Parathyroid adenoma (tissue), 2 donors: Measurements from ENCODE around the gene ANKS6.
A peak's percentile ranks its signal among the peaks of the same experiment; 100 is the strongest.

ENCODE experiments used
- H2AFZ ChIP-seq: fragments of 300-600 bp; sonication (generic); one replicate; pipeline ENCODE4 v1.7.0; 2017; ENCODE audit warnings: antibody characterized with exemption, mild to moderate bottlenecking
- H3K27ac ChIP-seq: fragments of 300-600 bp; sonication (generic); one replicate; pipeline ENCODE4 v1.7.0; 2017
- H3K27me3 ChIP-seq: fragments of 300-600 bp; sonication (generic); one replicate; pipeline ENCODE4 v1.7.0; 2017; ENCODE audit warnings: low read length; ENCODE audit not compliant: control insufficient read depth, insufficient read depth
- H3K36me3 ChIP-seq: fragments of 300-600 bp; sonication (generic); one replicate; pipeline ENCODE4 v1.7.0; 2017; ENCODE audit warnings: low read length; ENCODE audit not compliant: control insufficient read depth, insufficient read depth
- H3K4me1 ChIP-seq: fragments of 300-600 bp; sonication (generic); one replicate; pipeline ENCODE4 v1.7.0; 2017; ENCODE audit warnings: control low read depth
- H3K4me2 ChIP-seq: fragments of 300-600 bp; sonication (generic); one replicate; pipeline ENCODE4 v1.7.0; 2017; ENCODE audit warnings: low read length
- H3K4me3 ChIP-seq: fragments of 300-600 bp; sonication (generic); one replicate; pipeline ENCODE4 v1.7.0; 2017; ENCODE audit warnings: low read depth, low read length
- H3K79me2 ChIP-seq: fragments of 300-600 bp; sonication (generic); one replicate; pipeline ENCODE4 v1.7.0; 2017; ENCODE audit warnings: control low read depth
- H3K9ac ChIP-seq: fragments of 300-600 bp; sonication (generic); one replicate; pipeline ENCODE4 v1.7.0; 2017; ENCODE audit warnings: mild to moderate bottlenecking
- H3K9me3 ChIP-seq: fragments of 300-600 bp; sonication (generic); one replicate; pipeline ENCODE4 v1.7.0; 2017; ENCODE audit warnings: low read length; ENCODE audit not compliant: control insufficient read depth
- TF ChIP-seq, protein P1 (sequence below): fragments of 300-600 bp; sonication (generic); IDR thresholded peaks from one replicate; pipeline ENCODE4 v1.7.0; 2017; ENCODE audit warnings: antibody characterized with exemption, mild to moderate bottlenecking
- donor health status: primary hyperparathyroidism.

Gene ANKS6

DNA sequence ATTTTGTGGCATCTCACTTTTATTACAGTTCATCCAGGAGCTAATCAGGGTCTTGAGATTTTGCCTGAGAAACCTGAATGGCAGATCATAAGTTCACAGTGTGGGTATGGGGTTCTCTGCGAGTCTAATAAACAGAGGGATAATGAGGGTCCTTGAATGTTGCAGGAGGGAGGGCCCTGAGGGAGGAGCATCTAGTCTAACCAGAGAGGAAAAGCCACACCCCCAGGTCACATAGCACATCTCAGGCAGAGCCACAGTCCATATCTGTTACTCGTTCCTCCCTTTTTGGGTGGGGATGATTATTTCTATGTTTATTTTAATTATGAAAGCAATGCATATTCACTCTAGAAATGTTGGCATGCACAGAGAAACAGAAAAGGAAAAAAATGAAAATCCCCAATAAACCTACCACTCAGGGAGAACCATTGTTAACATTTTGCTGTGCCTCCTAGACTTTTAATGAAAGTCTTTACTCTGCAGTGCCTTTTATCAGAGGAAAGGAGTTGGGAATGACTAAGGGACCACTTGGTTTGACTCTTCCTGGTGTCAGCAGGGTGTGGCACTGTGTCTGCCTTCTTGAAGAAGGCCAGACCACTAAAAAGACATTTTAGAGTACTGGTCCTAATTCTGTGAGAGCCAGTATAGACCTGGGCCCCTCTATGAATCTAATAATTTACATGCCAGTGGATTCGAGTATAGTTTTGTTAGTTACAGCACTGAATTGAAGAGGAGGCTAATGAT lies 13.9 kb upstream of the ANKS6 start:
- no peak overlapping the region for H3K4me2 ChIP-seq
- H3K9me3 ChIP-seq: no peaks in the 10 kb centered on the region
- H3K79me2 ChIP-seq: no peaks in the 10 kb centered on the region
- no peaks in the 10 kb centered on the region for H3K36me3 ChIP-seq
- TF ChIP-seq, protein P1, sequence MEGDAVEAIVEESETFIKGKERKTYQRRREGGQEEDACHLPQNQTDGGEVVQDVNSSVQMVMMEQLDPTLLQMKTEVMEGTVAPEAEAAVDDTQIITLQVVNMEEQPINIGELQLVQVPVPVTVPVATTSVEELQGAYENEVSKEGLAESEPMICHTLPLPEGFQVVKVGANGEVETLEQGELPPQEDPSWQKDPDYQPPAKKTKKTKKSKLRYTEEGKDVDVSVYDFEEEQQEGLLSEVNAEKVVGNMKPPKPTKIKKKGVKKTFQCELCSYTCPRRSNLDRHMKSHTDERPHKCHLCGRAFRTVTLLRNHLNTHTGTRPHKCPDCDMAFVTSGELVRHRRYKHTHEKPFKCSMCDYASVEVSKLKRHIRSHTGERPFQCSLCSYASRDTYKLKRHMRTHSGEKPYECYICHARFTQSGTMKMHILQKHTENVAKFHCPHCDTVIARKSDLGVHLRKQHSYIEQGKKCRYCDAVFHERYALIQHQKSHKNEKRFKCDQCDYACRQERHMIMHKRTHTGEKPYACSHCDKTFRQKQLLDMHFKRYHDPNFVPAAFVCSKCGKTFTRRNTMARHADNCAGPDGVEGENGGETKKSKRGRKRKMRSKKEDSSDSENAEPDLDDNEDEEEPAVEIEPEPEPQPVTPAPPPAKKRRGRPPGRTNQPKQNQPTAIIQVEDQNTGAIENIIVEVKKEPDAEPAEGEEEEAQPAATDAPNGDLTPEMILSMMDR: no peak
- no peak overlapping the region for H3K27ac ChIP-seq
- H3K4me3 ChIP-seq: no peak overlapping the region
- H2AFZ ChIP-seq: no peak overlapping the region
- peaks cover 5% of the 10 kb centered on the region for H3K4me1 ChIP-seq
- no peak overlapping the region for H3K9ac ChIP-seq
- no peaks in the 10 kb centered on the region for H3K27me3 ChIP-seq

DNA sequence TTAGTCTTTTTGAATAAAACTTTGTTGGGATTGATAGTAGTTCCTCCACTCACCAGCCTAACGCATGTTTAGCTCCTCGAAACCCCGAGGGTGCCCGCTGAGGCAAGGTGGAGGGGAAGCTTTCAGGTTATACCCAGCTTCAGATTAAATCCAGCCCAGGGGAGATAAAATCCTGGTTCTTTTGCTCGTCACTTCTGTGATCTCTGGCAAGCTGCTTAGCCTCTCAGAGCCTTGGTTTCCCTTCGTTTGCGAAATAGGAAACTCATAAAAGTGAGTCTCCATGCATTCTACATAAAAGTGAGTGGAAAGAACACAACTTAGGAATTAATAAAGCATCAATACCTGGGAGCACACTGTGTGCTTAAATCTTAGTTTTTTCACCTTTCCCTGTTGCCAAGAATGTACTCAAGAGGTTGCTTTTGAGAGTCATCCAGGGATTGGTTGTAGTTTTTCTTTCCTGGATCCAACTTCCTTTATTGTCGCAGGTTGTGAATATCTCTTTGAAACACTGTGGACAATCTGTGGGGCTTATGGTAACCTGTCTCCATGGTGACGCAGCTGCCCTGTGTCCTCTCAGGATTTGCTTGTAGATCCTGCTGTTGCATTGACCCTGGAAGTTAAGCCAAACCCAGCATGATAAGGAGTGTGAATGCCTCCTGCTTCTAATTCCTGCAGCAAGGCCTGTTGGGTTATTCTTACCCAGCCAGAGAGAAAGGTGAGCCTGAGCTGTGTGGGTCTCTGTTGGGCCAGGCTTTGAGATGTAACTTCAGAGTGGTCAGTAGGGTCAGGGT lies 13.2 kb upstream of the ANKS6 start:
- H3K79me2 ChIP-seq: no peaks in the 10 kb centered on the region
- TF ChIP-seq, protein P1: no peak
- H3K4me1 ChIP-seq: peaks cover 5% of the 10 kb centered on the region
- H3K27ac ChIP-seq: no peak overlapping the region
- H3K9me3 ChIP-seq: no peaks in the 10 kb centered on the region
- H3K4me2 ChIP-seq: no peak overlapping the region
- no peak overlapping the region for H3K4me3 ChIP-seq
- H3K9ac ChIP-seq: no peak overlapping the region
- peak overlapping the region; percentile 72 for H2AFZ ChIP-seq
- H3K36me3 ChIP-seq: no peaks in the 10 kb centered on the region
- no peaks in the 10 kb centered on the region for H3K27me3 ChIP-seq

DNA sequence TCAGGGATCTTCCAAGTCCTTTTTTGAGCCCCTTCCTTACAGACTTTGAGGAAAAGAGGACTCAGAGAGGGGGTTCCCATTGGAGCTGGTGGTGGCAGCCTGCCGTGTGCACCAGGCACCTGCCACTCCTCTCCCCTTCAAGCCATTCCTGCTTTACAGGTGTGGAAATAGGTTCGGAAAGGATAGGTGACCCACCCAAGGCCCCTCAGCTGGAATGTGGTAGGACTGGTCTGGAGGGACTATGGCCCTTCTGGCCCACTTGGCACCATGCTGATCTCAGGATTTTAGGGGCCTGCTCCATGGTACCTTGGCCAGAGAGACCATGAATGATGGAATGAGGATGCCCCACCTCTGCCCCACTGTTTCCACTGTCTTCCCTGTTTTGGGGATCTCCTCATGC lies 12.5 kb upstream of the ANKS6 start:
- Histone ChIP-seq H3K9ac (no peak overlapping the region), H3K27me3 (no peaks in the 10 kb centered on the region), H3K4me2 (peak overlapping the region; percentile 93), H3K4me3 (peak overlapping the region; percentile 38), H2AFZ (peak overlapping the region; percentile 72), H3K9me3 (no peaks in the 10 kb centered on the region), H3K36me3 (no peaks in the 10 kb centered on the region), H3K4me1 (peaks cover 5% of the 10 kb centered on the region), H3K79me2 (no peaks in the 10 kb centered on the region), H3K27ac (peak overlapping the region; percentile 16)
- TF ChIP-seq, protein P1: no peak

DNA sequence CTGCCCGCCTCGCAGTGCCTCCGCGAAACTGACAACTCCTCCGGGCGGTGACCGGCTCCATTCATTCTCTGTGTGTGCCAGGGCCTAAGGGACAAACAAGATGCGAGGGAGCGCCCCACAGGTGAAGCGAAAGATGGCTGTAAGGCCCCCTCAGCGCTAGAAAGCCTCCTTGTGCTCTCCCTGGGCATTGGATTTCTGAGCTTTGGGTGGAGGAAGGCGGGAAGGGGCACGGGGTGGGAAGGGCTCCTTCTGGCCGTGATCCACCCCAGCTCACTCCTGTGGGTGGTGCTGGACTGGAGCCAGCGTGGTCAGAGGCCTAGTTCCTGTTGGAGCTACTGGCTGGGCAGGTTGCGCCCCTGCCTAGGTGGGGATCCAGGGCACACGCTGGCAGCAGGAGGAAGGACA lies 12.1 kb upstream of the ANKS6 start:
- Histone ChIP-seq H3K36me3 (no peaks in the 10 kb centered on the region), H2AFZ (peak overlapping the region; percentile 72), H3K9ac (no peak overlapping the region), H3K4me3 (peak overlapping the region; percentile 38), H3K4me2 (peak overlapping the region; percentile 93), H3K27me3 (no peaks in the 10 kb centered on the region), H3K79me2 (no peaks in the 10 kb centered on the region), H3K9me3 (no peaks in the 10 kb centered on the region), H3K4me1 (peaks cover 5% of the 10 kb centered on the region), H3K27ac (peak overlapping the region; percentile 20)
- TF ChIP-seq, protein P1: no peak
